Ishikawa (cell line): ENCODE results near the gene ACSL3.

Experiments
- EP300 ChIP-seq: IDR thresholded peaks from 2 replicates; pipeline ENCODE4 v1.6.1; 2012; ENCODE audit warnings: borderline replicate concordance
- YY1 ChIP-seq: IDR thresholded peaks from 2 replicates; pipeline ENCODE4 v1.6.1; 2012; ENCODE audit warnings: low read depth
- TF ChIP-seq, protein P1 (sequence below): IDR thresholded peaks from 2 replicates; pipeline ENCODE4 v1.6.1; 2012; ENCODE audit warnings: low read depth, mild to moderate bottlenecking

DNA sequence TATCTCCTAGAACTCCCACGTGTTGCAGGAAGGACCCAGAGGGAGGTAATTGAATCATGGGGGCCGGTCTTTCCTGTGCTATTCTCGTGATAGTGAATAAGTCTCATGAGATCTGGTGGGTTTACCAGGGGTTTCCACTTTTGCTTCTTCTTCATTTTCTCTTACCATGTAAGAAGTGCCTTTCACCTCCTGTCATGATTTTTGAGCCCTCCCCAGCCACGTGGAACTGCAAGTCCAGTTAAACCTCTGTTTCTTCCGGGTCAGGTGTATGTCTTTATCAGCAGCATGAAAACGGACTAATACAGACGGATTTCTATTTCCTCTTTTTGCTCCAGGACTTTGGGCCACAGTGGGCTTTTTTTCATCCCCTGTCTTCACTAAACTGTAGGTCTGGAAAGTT is 102.8 kb downstream of the ACSL3 start:
- TF ChIP-seq, protein P1, sequence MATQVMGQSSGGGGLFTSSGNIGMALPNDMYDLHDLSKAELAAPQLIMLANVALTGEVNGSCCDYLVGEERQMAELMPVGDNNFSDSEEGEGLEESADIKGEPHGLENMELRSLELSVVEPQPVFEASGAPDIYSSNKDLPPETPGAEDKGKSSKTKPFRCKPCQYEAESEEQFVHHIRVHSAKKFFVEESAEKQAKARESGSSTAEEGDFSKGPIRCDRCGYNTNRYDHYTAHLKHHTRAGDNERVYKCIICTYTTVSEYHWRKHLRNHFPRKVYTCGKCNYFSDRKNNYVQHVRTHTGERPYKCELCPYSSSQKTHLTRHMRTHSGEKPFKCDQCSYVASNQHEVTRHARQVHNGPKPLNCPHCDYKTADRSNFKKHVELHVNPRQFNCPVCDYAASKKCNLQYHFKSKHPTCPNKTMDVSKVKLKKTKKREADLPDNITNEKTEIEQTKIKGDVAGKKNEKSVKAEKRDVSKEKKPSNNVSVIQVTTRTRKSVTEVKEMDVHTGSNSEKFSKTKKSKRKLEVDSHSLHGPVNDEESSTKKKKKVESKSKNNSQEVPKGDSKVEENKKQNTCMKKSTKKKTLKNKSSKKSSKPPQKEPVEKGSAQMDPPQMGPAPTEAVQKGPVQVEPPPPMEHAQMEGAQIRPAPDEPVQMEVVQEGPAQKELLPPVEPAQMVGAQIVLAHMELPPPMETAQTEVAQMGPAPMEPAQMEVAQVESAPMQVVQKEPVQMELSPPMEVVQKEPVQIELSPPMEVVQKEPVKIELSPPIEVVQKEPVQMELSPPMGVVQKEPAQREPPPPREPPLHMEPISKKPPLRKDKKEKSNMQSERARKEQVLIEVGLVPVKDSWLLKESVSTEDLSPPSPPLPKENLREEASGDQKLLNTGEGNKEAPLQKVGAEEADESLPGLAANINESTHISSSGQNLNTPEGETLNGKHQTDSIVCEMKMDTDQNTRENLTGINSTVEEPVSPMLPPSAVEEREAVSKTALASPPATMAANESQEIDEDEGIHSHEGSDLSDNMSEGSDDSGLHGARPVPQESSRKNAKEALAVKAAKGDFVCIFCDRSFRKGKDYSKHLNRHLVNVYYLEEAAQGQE = no peak
- no peak for TF ChIP-seq YY1
- TF ChIP-seq EP300 = no peak
